NCI-H2227 treated with DMSO at 0.1 percent for 48 hours (cell line): ENCODE results near the gene IGF1R.
A peak's percentile ranks its signal among the peaks of the same experiment; 100 is the strongest.

Experiments
- DNase-seq: peaks from one replicate; lab custom pipeline; 2025; lab: John Stamatoyannopoulos, UW

Gene IGF1R

DNA sequence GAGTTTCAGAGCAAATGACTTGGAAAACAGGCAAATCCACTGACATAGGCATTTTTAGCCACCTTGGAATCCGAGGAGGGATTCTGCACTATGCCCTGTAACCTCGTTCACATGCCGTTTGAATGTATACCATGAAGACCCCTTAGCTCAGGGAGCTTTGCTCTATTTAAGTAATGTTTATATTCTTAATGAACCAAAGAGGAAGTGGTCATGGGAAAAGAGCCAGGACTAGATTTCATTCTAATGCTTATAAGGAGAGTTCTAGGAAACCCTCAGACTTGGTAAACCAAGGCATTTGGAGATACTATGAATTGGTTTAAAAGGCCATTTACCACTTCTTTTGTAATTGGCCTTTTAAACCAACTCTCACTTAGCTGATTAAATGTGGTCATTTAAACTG, 178.9 kb downstream of the IGF1R start:
- DNase-seq = no peak

DNA sequence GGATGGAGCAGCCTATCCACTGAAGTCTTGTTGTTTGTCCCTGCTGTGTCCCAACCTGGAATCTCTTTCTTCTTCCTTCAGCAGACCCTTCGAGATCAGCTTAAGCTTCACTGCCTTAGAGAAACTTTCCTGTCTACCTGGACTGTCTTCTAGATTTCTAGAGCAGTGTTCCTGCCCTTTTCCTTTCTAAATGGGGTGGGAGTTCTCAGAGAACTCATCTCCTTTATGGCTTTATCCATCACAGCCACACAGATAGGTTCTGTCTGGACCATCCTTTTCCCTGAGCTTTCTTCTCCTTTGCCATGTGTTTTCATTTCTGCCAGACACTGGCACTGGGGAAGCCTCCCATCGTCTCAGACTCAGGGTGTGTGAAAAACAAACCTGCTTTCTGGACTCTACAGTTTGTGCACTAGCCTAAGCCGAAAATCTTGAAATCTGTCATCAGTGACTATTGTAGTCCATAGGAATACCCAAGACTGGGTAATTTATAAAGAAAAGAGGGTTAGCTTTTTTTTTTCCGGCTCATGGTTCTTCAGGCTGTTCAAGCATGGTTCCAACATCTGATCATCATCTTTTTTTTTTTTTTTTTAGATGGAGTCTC, 181.8 kb downstream of the IGF1R start:
- DNase-seq = no peak

DNA sequence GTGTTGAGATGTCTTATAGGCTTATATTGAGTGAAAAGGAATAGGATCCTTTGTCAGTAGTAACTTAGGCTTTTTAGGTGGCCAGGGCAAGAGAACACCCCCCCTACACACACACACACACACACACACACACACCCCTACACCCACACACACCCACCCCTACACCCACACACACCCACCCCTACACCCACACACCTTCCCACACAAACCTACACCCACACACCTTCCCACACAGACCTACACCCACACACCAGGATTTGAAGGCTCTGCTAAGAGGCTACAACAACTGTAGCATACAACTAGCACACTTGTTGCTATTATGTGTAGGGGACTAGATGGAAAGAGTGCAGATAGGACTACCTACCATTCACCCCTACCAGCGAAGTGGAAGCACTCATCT, 186.6 kb downstream of the IGF1R start:
- no peak for DNase-seq

DNA sequence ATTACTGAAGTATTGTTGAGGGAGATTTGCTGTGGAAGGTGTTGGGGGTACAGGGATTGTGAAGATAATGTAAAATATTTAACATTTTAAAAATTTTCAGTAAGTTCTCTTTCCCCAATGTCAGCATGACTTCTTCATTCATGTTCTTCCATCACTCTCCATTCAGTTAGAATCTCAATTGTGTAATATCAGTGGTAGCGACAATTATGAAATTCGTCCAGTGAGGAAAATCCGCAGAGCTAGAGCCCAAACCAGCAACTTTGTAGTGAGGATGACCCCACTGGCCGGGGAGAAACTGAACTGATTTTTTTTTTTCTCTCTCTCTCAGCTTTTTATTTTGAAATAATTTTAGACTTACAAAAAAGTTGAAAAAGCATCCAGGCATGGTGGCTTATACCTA, 187.5 kb downstream of the IGF1R start:
- DNase-seq = no peak

DNA sequence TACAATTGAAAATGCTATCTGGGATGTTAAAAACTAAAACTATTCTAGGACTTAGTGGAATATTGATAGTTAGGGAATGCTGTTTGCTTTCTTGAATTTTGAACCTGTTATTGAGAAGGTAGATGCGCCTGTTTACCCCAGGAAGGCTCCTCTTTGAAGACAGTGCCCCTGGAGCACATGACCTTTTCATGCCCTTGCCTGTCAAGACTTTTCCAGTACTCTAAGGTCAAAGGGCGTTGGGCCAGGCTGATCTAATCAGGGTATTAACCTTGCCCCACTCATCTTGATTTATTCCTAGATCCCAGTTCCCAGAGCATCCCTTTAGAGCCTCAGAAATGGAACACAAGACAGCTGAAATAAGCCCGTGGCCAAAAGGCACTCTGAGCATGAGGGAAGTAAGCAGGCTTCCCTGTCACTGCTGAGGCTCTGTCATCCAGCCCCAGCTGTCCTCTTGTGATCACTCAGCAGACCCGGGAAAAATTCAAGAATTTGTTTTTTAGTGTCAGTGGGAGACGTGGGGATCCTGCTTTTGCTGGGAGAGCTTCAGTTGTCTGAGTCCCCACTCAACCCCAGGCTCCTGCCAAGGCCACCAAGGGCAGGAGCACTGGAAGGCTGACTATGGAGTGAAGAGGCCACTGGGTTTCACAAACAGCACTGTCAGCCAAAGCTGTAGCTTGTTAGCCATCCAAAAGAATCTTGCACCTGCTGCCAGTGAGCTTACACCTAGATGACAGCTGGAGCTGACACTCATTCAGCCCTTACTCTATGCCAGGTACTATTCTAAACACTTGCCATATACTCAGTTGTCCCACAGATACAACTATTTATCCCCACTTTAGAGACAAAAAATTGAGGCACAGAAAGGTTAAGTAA, 190.3 kb downstream of the IGF1R start:
- DNase-seq = no peak

DNA sequence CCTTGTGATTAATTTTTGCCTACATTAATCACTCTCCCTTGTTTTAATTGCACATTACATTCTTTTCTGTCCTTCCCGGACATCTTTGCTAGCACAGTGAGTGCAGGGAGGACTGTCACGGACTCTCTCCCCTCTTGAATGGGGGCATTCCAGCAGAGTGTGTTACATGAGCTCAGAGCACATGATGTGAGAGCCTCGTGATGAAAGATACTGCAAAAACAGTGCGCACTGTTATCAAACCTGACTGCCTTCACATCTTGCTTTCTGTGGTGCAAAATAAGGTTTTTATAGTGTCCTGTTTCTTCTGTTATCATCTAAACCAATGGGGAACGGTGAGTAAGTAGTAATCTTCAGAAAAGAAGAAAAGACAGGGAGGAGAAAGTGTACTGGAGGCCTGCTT, 191.7 kb downstream of the IGF1R start:
- DNase-seq = no peak

DNA sequence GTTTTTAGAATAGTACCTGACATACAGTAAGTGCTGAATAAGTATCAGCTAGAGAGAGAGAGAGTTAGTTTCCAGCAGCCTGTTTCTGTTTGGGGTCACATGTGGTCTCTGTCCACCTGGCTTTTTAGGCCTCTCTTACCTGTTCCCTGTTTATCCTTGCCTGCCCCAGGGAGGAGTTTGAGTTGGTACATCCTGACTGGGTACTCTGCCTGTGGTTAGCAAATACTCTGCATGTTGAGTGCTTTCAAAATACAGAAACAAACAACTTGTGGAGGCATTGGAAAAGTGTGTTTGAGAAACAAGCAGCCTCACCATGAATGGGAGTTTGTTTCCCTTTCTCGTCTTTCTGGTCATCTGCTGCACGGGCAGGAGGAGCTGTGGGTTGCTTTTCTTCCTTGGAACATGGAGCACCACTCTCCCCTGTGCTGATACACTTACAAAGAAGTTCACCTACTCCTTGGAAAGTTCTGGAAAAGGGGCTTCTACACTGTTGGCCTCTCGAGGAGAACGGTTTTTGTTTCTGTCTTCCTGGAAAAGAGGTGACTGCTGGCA, 193.2 kb downstream of the IGF1R start:
- no peak for DNase-seq

DNA sequence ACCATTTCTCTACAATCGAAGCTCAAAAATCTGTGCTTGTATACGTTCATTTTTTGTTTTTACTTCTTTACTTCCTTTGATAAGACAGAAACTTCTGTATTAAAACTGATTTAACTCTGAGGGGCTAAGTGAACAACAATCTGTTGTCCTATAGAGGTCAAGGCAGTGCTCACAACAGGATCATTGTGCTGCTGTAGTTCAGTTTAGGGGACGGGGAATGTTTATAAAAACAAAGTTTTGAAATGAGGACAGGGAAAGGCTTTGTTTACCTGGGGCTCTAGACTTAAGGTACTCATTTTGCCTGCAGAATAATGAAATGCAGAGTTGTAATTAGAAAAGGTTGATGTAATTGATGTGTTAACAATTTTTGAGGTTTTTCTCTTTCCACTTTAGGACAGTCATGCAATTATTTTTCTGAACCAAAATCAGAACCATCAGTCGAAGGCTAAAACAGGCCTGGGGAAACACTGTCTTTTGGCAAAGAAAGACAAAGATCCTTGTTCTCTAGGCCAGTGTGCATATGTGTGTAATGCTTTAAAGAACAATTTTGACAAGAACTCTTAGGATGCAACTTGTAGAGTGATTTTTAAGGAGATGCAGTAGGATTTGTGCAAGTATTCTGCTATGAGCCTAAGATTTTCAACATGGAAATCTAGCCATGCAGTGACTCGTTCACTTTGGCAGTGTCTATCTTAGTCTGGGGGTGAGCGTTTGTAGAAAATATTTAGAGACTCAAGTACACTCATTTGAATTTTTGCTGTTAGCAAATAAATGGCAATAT, 194.0 kb downstream of the IGF1R start:
- no peak for DNase-seq

DNA sequence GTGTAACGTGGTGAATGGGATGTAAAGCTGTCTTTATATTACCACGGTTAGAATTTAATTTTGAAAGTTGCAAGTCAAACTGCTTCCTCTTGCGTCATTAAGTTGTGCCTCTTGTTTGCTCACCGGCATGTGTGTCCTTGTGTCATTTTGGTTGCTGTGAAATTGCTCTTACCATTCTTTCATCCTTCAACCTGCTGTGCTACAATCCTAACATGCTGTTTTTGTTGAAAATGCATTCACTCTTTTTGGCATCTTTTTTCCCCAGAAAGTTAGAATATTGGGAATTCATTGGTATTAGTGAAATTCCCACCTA, 194.6 kb downstream of the IGF1R start:
- no peak for DNase-seq

DNA sequence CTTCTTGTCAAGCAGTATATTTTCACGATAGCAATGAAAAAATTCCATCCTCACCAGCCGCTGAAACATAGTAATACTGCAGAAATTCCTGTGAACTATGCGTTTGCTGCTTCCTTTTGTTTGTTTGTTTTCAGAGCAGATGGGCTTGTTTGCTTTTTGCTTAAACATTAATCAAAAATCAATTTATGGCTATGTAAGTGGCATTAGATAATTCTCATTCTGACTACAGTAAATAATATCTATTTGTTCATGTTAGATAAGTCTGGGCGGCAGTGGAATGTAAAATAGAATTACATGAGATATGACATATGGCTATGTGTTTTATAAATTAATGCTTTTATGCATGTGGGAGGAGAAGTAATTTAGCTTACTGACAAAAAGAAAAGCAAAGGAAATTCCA, 195.5 kb downstream of the IGF1R start:
- no peak for DNase-seq

DNA sequence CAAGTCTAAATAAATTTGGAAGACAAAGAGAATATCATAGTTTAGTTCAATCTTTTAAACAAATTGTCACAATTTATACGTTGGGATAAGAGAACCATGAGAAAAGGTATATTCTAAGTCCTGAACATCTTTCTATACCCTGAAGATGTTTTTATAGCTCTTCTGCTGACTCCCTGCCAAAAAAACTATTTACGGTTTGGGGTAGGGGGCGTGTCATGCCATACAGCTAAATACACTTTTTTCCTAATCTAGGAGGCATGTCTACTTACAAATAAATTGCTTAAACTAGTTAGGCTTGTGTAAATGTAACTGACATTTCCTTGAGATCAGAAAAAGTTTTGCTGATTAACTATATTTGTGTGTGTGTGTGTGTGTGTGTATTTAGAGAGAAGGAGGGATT, 195.9 kb downstream of the IGF1R start:
- no peak for DNase-seq

DNA sequence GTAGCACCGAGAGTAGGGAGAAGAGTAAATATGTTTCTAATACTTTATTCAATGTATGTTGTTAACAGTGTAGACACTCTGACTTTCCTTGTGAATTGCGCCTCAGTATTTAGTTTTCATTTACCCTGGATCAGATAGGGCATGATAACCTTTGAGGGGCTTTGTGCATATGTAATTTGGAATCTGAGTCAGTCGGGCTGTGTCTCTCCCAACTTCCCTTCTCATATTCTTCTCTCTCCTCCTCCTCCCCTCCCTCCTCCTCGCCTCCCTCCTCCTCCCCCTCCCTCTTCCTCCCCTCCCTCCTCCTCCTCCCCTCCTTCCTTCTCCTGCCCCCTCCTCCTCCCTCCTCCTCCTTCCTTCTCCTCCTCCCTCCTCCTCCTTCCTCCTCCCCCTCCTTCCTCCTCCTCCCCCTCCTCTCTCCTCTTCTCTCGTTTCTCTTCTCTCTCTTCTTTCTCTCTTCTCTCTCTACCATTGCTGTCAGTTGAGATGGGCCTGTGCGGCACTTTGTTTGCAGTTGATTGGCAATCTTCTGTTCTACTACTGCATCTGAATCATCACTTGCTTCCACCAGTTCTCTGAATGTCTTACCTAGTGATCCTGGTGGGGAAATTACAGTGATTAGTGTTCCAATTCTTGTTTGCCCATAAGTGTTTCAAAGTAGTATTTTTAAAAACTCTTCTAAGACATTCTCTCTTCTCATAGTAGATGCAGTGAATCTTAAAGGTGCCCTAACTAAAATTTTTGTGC, 197.0 kb downstream of the IGF1R start:
- no peak for DNase-seq

DNA sequence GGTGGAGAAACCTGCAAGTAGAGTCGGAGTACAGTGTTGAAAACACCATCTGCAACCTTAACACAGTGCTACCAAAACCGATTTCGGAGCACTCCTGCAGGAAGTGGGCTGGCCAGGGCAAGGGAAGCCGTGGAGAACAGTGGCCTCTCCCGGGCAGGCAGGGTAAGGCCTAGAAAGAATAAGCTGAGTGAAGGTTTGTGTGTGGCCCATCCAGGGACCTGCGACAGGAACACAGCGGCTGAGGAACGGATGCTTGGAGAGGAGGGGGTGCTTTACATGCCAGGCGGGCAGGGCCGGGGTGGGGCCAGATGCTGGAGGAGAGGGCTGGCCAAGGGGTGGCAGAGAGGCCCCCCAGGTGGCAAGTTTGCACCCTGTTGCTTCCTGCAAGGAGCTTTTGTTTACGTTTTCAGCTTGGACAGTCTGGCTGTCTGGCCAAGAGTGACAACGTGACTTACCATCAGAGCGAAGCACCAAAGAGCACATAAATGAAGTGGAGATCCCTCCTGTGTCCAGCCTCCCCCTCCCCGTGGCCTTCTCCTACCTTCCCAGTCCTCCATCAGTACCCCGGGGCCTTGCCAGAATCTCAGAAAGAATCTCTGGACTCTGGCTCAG, 202.7 kb downstream of the IGF1R start:
- peak; percentile 54 for DNase-seq

DNA sequence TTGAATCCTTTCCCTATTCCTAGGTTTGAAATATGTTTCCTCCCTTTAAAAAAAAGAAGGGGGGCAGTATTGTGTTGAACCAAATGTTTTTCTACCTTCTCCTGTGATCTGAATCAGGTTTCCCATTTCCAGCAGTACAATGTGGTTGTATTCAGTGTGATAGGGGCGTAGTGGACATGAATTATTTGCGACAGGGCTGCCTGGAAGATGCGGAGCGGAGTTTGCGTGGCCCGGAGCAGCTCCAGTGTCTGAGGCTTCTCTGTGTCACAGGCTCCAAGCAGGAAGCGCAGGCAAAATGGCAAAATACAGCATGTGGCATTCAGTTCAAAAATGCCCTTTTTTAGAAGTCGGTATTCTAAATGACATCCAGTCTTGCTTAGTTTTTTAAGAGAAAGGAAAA, 204.8 kb downstream of the IGF1R start:
- peak; percentile 71 for DNase-seq

DNA sequence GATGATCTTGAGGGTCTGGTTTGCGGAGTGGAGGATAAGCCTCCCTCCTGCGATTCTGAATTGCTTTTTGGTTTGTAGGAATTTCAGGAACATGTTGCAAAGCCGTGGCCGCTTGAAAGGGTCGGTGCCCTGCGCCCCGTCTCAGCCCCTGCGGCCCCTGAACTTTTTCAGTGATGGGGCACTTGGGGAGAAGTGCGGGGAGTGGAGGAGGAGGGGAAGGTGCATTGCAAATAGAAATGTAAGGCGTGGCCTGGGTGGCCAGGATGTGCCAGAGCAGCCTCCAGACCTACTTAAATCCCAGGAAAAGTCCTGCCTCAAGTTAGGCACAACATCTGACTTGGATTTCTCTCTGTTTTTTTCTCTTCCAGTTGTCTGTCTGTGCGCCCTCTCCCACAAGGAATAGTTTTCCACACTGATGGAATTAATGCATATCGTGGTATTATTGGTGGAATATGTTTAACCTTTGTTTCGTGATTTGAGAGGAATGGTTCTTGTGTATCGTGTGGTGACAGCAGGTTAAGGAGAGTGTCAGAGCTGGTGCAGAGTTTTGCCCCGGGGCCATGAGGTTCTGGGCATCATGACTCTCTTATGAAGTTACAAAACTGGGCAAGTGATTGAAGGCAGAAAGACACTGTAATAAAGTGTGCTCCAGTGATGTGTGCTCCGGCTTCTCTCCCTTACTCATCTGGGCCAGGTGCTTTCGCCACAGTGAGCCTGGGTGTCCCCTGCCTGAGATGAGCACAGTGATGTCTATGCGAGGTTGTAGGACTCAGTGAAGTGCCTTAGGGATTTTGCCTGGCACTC, 205.5 kb downstream of the IGF1R start:
- no peak for DNase-seq

DNA sequence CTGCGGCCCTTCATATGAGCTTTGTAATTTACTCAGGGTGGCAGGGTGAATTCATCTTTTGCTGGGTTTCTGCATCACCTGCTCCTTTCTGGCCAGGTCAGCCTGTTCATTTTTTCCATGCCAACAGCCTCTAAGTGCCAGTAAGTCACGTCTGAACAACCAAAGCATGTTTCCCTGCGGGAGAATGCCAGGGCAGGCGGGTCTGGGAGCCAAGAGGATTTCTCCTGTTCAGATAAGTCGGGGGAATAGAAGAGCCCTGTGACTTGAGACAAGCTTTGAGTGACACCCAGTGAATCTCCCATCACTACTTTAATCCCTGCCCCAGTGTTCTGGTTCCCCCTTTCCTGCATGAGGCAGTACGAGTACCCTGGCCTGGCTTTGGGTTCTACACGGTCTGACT, 206.2 kb downstream of the IGF1R start:
- no peak for DNase-seq

DNA sequence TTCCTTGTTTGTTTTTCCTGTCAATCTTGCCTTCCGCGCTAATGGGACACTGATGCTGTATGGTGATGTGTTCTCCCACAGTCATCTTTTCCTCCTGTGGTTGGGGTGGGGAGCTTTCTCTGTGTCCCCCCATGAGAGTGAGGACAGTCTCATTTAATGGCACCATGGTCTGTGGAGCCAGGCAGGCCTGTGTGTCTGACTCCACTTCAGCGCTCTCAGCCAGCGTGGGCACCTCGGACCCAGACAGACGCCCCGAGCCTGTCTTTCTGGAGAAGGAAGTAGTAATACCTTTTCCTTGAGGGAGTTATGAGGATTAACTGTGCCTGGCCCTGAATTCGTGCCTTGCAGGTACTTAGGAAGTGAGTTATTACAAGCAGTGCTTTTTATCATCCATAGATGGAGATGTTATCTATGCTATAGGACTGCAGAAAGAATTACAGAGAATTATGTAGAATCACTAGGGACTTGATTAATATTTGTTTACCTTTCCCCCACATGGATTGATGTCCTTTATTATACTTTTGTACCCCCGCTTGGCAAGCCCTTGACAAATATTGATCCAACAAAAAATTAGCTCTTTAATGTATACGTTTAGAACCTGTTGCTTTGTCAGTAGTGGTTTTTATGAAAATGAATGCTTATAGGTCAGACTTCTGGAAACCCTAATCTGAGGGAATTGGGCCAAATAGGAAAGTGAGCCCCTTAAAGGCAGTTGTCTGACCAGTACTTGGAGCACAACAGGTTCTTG, 206.9 kb downstream of the IGF1R start:
- DNase-seq = no peak

DNA sequence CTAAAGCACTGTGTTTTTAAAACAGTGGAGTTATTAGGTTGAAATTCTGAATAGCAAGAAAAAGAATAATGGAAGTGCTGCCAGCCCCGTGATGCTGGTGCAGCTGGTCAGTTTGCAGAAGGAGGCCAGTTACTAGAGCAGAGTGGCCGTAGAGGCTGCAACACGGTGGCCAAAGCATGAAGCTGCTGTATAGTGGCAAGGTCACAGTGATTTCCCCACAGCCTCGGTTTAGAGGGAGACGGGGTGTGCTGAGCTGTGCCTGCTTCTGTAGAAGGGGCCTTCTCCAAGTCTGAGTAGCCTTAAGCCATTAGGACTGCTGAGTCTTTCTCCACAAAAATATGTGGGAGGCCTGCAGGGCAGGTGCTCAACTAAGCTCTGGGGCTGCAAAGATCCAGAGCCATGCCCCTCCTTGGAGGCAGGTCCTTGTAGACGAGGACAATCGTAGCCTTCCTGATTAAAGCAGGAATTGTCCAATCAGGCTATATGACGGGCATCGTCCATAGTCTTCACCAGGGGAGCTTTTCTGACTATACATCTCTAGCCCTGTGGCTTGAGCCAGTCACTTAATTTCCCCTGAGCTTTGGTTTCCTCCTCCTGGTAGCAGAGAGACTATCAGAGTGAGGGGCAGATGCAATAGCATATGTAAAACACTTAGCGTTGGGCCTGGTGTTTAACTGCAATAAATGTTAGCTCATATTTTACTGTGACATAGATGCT, 207.6 kb downstream of the IGF1R start:
- no peak for DNase-seq

DNA sequence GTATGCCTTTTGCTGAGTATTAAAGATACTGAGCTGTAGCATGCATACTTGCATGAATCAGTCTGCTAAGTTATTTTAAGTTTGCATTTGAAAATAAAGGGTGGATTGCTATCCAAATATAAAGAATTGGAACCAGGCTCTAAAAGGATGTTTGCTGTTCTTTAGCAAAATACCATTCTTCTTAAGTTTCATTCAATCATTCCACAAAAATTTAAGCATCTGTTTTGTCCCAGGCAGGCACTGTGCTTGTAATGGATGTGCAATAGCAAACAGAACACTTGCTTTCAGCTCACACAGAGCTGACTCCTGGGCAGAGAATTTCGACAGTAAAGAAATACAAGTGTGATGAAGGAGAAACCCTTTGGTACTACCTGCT, 208.2 kb downstream of the IGF1R start:
- no peak for DNase-seq

DNA sequence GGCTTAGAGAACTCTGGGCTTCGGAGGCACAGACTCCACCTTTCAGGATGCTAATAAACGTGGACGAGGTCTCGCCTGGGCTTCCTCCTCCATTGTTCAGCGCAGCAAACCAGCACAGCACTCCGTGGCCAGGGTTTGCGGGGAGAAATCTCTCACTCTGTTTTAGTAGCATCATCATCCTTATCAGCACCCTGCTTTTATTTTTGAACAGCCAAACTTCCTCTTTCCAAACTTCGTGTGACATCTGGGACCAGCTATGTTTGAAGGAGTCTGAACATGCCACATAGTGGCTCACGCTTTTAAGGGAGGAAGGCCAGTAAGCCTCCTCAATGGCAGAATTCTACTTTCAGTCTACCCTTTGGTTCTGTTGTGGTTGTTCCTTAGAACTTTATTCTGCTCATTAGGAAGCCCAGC, 210.3 kb downstream of the IGF1R start:
- no peak for DNase-seq
